ENCODE results near the gene LARGE1. TPM values are rescaled to one million over a fixed set of nuclear protein-coding genes. Genes with fewer than 3 reads are reported as not detected.

Gene LARGE1
- polyA plus RNA-seq, 3 donors: 0.05 to 0.13 TPM; not detected in 1

DNA sequence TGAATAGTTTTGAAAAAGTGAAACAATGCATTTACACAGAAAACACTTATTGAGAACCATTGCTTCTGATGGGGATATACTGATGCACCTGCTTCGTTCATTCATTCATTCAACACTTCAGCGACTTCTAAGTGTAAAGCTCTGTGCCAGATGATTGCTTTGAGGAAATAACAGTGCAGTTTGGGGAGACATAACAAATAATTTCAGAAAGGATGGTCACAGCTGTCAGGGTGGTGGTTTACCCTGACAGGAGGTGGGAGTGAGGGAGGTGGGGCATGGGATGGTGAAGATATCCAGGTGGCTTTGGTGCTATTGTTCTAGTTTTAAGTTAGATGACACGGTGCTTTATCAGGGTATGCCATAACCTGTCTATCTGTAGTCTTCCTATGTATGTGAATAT, 344.1 kb downstream of the LARGE1 start:
- Histone ChIP-seq H3K9ac (ENCODE audit: insufficient read depth, low read length, poor library complexity, severe bottlenecking) (no peak overlapping the region), H2AFZ (ENCODE audit: insufficient read depth, low read depth, low read length, poor library complexity, severe bottlenecking) (no peak overlapping the region), H3K4me1 (ENCODE audit: control insufficient read depth in 1 of 2, insufficient read depth in 2 of 2, low read length in 2 of 2) (no peaks in the 10 kb centered on the region), H3K79me2 (ENCODE audit: insufficient read depth, low read length) (no peaks in the 10 kb centered on the region), H4K20me1 (ENCODE audit: insufficient read depth, low read length) (no peaks in the 10 kb centered on the region), H3K27ac (ENCODE audit: low read depth in 1 of 2, low read length in 2 of 2) (no peak overlapping the region), H3K4me3 (replicated peaks in 1 of 3; ENCODE audit: low read depth in 2 of 3, low read length in 3 of 3) (no peak overlapping the region), H3K27me3 (ENCODE audit: control insufficient read depth in 2 of 2, insufficient read depth in 2 of 2, low read length in 2 of 2) (no peaks in the 10 kb centered on the region), H3K4me2 (replicated peaks; ENCODE audit: extremely low read depth, low read length, poor library complexity, severe bottlenecking) (no peak overlapping the region), H3K9me3 (replicated peaks in 1 of 2; ENCODE audit: control insufficient read depth in 1 of 2, insufficient read depth in 1 of 2, low read length in 2 of 2) (no peaks in the 10 kb centered on the region), H3K36me3 (replicated peaks in 1 of 2; ENCODE audit: control insufficient read depth in 1 of 2, insufficient read depth in 2 of 2, low read length in 2 of 2) (no peaks in the 10 kb centered on the region)
- no peak overlapping the region for H3K4me3 Mint-ChIP-seq
- no peak for DNase-seq
- H3K9me3 Mint-ChIP-seq: peaks cover 0 to 1% (median 0%) of the 10 kb centered on the region in 7 donors
- no peaks in the 10 kb centered on the region for H3K36me3 Mint-ChIP-seq
- intact Hi-C loops (cut with micrococcal nuclease): no loop called here
- no peak overlapping the region for H3K27ac Mint-ChIP-seq
- no peaks in the 10 kb centered on the region for H3K4me1 Mint-ChIP-seq
- TF ChIP-seq, protein P1, sequence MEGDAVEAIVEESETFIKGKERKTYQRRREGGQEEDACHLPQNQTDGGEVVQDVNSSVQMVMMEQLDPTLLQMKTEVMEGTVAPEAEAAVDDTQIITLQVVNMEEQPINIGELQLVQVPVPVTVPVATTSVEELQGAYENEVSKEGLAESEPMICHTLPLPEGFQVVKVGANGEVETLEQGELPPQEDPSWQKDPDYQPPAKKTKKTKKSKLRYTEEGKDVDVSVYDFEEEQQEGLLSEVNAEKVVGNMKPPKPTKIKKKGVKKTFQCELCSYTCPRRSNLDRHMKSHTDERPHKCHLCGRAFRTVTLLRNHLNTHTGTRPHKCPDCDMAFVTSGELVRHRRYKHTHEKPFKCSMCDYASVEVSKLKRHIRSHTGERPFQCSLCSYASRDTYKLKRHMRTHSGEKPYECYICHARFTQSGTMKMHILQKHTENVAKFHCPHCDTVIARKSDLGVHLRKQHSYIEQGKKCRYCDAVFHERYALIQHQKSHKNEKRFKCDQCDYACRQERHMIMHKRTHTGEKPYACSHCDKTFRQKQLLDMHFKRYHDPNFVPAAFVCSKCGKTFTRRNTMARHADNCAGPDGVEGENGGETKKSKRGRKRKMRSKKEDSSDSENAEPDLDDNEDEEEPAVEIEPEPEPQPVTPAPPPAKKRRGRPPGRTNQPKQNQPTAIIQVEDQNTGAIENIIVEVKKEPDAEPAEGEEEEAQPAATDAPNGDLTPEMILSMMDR (IDR thresholded peaks at IDR 0.05): no peak
- WGBS (ENCODE audit: insufficient coverage): no CpG with 5 or more reads among the region's 3 CpGs
- H3K27me3 Mint-ChIP-seq (ENCODE audit: low read depth in 3 of 3): peaks cover 0 to 1% (median 0%) of the 10 kb centered on the region in 3 donors

DNA sequence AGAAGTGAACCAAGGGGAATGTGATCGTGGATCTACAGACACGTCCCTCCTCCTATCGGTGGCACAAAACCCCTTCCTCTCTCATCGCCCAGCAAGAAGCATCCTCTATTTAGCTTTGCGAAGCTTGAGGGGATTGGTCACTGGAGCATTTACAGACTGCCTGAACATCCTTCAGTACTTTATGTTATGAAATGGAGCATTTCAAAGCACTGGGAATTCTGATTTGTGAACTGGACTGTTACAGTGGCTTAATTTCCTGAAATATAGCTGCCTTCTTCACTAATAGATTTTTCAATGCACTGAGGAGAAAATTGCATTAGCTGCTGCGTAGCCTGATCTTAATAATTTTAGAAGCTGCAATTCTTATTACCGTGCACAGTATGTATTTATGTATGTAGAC, 344.5 kb downstream of the LARGE1 start:
- Histone ChIP-seq H3K27ac (ENCODE audit: low read depth in 1 of 2, low read length in 2 of 2) (no peak overlapping the region), H3K4me1 (ENCODE audit: control insufficient read depth in 1 of 2, insufficient read depth in 2 of 2, low read length in 2 of 2) (no peaks in the 10 kb centered on the region)

More for the DNA sequence above, 344.5 kb downstream of the LARGE1 start:
- H3K4me3 Mint-ChIP-seq: no peak overlapping the region
- Histone ChIP-seq H3K4me3 (replicated peaks in 1 of 3; ENCODE audit: low read depth in 2 of 3, low read length in 3 of 3) (no peak overlapping the region), H3K27me3 (ENCODE audit: control insufficient read depth in 2 of 2, insufficient read depth in 2 of 2, low read length in 2 of 2) (no peaks in the 10 kb centered on the region), H3K36me3 (replicated peaks in 1 of 2; ENCODE audit: control insufficient read depth in 1 of 2, insufficient read depth in 2 of 2, low read length in 2 of 2) (no peaks in the 10 kb centered on the region), H3K79me2 (ENCODE audit: insufficient read depth, low read length) (no peaks in the 10 kb centered on the region), H3K9me3 (replicated peaks in 1 of 2; ENCODE audit: control insufficient read depth in 1 of 2, insufficient read depth in 1 of 2, low read length in 2 of 2) (no peaks in the 10 kb centered on the region), H3K4me2 (replicated peaks; ENCODE audit: extremely low read depth, low read length, poor library complexity, severe bottlenecking) (no peak overlapping the region), H3K9ac (ENCODE audit: insufficient read depth, low read length, poor library complexity, severe bottlenecking) (no peak overlapping the region), H2AFZ (ENCODE audit: insufficient read depth, low read depth, low read length, poor library complexity, severe bottlenecking) (no peak overlapping the region), H4K20me1 (ENCODE audit: insufficient read depth, low read length) (no peaks in the 10 kb centered on the region)
- no peaks in the 10 kb centered on the region for H3K36me3 Mint-ChIP-seq
- WGBS (ENCODE audit: insufficient coverage): no CpG with 5 or more reads among the region's 7 CpGs
- H3K27ac Mint-ChIP-seq: no peak overlapping the region
- TF ChIP-seq, protein P1 (IDR thresholded peaks at IDR 0.05): no peak
- H3K4me1 Mint-ChIP-seq: no peaks in the 10 kb centered on the region
- intact Hi-C loops (cut with micrococcal nuclease): no loop called here
- peaks cover 0 to 1% (median 0%) of the 10 kb centered on the region in 7 donors for H3K9me3 Mint-ChIP-seq
- no peak for DNase-seq
- peaks cover 0 to 1% (median 0%) of the 10 kb centered on the region in 3 donors for H3K27me3 Mint-ChIP-seq (ENCODE audit: low read depth in 3 of 3)
